HepG2 (cell line): ENCODE data around the gene MIA. TPM values are rescaled to one million over a fixed set of nuclear protein-coding genes. Genes with fewer than 3 reads are reported as not detected.
A peak's percentile ranks its signal among the peaks of the same experiment; 100 is the strongest.

Source experiments
- ATAC-seq: fragments of 200-7000 bp; cut with Tn5 transposase; 3 replicates; pipeline ENCODE4 v1.9.1; 2020; ENCODE audit warnings: mild to moderate bottlenecking, moderate library complexity
- BruUV-seq: library from RNA; stranded (reverse); fragments of 400-500 nt; replicated peaks from 2 replicates; lab custom pipeline; 2021; lab: Mats Ljungman, UMichigan
- CTCF ChIA-PET: fragments of 300-600 bp; formaldehyde crosslinking; extraction: SDS; loops from one replicate; lab custom pipeline; 2021; ENCODE audit warnings: low total read pairs, inconsistent platforms, low intra/inter-chr PET ratio; lab: Yijun Ruan, JAX
- POLR2A ChIA-PET: fragments of 350-600 bp; sonication (Branson Sonifier 250); formaldehyde crosslinking; loops from one replicate; lab custom pipeline; 2020; ENCODE audit warnings: antibody characterized with exemption, inconsistent platforms; lab: Yijun Ruan, JAX
- DNase-seq: peaks from one replicate; pipeline ENCODE4 v3.0.0-alpha.2; 2015; ENCODE audit warnings: low spot score
- FAIRE-seq: peaks from 3 replicates; lab custom pipeline; 2011; peaks lifted over from hg19 to GRCh38; lab: Jason Lieb, UNC
- H2AFZ ChIP-seq: one replicate; pipeline ENCODE4 v1.6.1; 2011; ENCODE audit warnings: low read length, inconsistent platforms
- H3K27ac ChIP-seq: fragments of 300-600 bp; 3 replicates; pipeline ENCODE4 v1.8.0; 2011; ENCODE audit warnings: mixed run types, mild to moderate bottlenecking, mixed read lengths, low read length, inconsistent platforms; ENCODE audit not compliant: insufficient read depth; ENCODE audit errors: extremely low read length
- H3K27me3 ChIP-seq, 2 experiments: fragments of 200-600 bp in 1 of 2; 2 replicates in 1 of 2; 3 replicates in 1 of 2; pipeline versions ENCODE4 v1.6.0 to v1.8.0; 2011; ENCODE audit warnings: low read length in 2 of 2, mild to moderate bottlenecking in 2 of 2, moderate library complexity in 2 of 2, inconsistent platforms in 1 of 2; ENCODE audit not compliant: insufficient read depth in 2 of 2, control insufficient read depth in 1 of 2
- H3K36me3 ChIP-seq, 2 experiments: fragments of 200-600 bp in 1 of 2; replicated peaks in 1 of 2; 2 replicates in 1 of 2; 3 replicates in 1 of 2; pipeline versions ENCODE4 v1.5.1 to v1.8.0; 2011; ENCODE audit warnings: low read length in 2 of 2, inconsistent platforms in 1 of 2; ENCODE audit not compliant: insufficient read depth in 2 of 2, control insufficient read depth in 1 of 2
- H3K4me1 ChIP-seq: 2 replicates; pipeline ENCODE4 v1.5.1; 2012; ENCODE audit warnings: low read length, inconsistent platforms; ENCODE audit not compliant: insufficient read depth
- H3K4me2 ChIP-seq: 2 replicates; pipeline ENCODE4 v1.6.0; 2011; ENCODE audit warnings: low read depth, low read length, inconsistent platforms
- H3K4me3 ChIP-seq, 3 experiments: fragments of 200-600 bp in 1 of 3; sonication (generic), shearing (Covaris generic) in 1 of 3; replicated peaks in 1 of 3; 2 replicates each; pipeline ENCODE4 v1.5.1; 2011 to 2016; ENCODE audit warnings: low read length in 3 of 3, inconsistent platforms in 2 of 3, low read depth in 2 of 3, mild to moderate bottlenecking in 2 of 3, control low read depth in 1 of 3, mixed read lengths in 1 of 3; ENCODE audit not compliant: insufficient read depth in 1 of 3
- H3K79me2 ChIP-seq: one replicate; pipeline ENCODE4 v1.6.1; 2011; ENCODE audit warnings: low read length, inconsistent platforms; ENCODE audit not compliant: insufficient read depth
- H3K9ac ChIP-seq: 2 replicates; pipeline ENCODE4 v1.6.0; 2011; ENCODE audit warnings: mild to moderate bottlenecking, low read depth, low read length, inconsistent platforms; ENCODE audit not compliant: insufficient read depth
- H3K9me3 ChIP-seq: 2 replicates; pipeline ENCODE4 v1.5.1; 2012; ENCODE audit warnings: mild to moderate bottlenecking, low read length
- H4K20me1 ChIP-seq: 2 replicates; pipeline ENCODE4 v1.6.0; 2011; ENCODE audit warnings: inconsistent platforms, mild to moderate bottlenecking, low read length, moderate library complexity; ENCODE audit not compliant: insufficient read depth
- AGO2 ChIP-seq: fragments of 200-400 bp; formaldehyde crosslinking; optimal IDR thresholded peaks from 2 replicates; pipeline ENCODE3; 2017; ENCODE audit warnings: mild to moderate bottlenecking, low read depth, low read length, moderate library complexity
- NFIB ChIP-seq: sonication (generic); formaldehyde crosslinking; IDR thresholded peaks from 2 replicates; pipeline ENCODE4 v1.9.0; 2021; ENCODE audit warnings: missing genetic modification reagents, mild to moderate bottlenecking, borderline replicate concordance
- PCBP2 ChIP-seq: fragments of 200-400 bp; formaldehyde crosslinking; optimal IDR thresholded peaks from 2 replicates; pipeline ENCODE3; 2018; ENCODE audit warnings: low read length, low read depth; ENCODE audit not compliant: poor library complexity, severe bottlenecking
- RBFOX2 ChIP-seq: fragments of 200-400 bp; formaldehyde crosslinking; IDR thresholded peaks from 2 replicates; pipeline ENCODE4 v1.6.1; 2017; ENCODE audit warnings: low read depth, mild to moderate bottlenecking, low read length
- TEAD2 ChIP-seq: sonication (generic); formaldehyde crosslinking; IDR thresholded peaks from 2 replicates; pipeline ENCODE4 v1.9.0; 2021; ENCODE audit warnings: missing genetic modification reagents
- ZFP37 ChIP-seq: sonication (generic); formaldehyde crosslinking; IDR thresholded peaks from 2 replicates; pipeline ENCODE4 v1.4.0; 2020; ENCODE audit warnings: missing genetic modification reagents, borderline replicate concordance
- ZNF30 ChIP-seq: sonication (generic); formaldehyde crosslinking; IDR thresholded peaks from 2 replicates; pipeline ENCODE4 v1.5.0; 2020; ENCODE audit warnings: mild to moderate bottlenecking, missing genetic modification reagents
- ZNF552 ChIP-seq: sonication (generic); formaldehyde crosslinking; IDR thresholded peaks from 2 replicates; pipeline ENCODE4 v1.9.0; 2022; ENCODE audit warnings: missing genetic modification reagents, mild to moderate bottlenecking, borderline replicate concordance
- ZNF720 ChIP-seq: sonication (generic); formaldehyde crosslinking; IDR thresholded peaks from 2 replicates; pipeline ENCODE4 v1.4.0; 2020; ENCODE audit warnings: missing genetic modification reagents
- ZNF780A ChIP-seq: sonication (generic); formaldehyde crosslinking; IDR thresholded peaks from 2 replicates; pipeline ENCODE4 v1.8.0; 2022; ENCODE audit warnings: mild to moderate bottlenecking, missing genetic modification reagents, moderate library complexity
- ZNF781 ChIP-seq: sonication (generic); formaldehyde crosslinking; IDR thresholded peaks from 2 replicates; pipeline ENCODE4 v1.5.1; 2020; ENCODE audit warnings: borderline replicate concordance, mild to moderate bottlenecking, missing genetic modification reagents; ENCODE audit errors: not compliant biosample characterization
- WGBS: methylation state at CpG from one replicate; pipeline ENCODE4 v1.1.6; 2017; ENCODE audit warnings: low lambda C conversion rate; 5-methylcytosine and 5-hydroxymethylcytosine counted together
- in situ Hi-C: cut with HindIII; loops from 2 replicates; pipeline ENCODE4 v1.10.0; 2017; ENCODE audit warnings: low pct_unique_long_range_greater_than_20kb; ENCODE audit not compliant: extremely low pct_ligation_motif_present
- intact Hi-C: fragments of 100-400 bp; cut with micrococcal nuclease; formaldehyde crosslinking; loops from one replicate; pipeline ENCODE4 v1.10.0; 2022; ENCODE audit not compliant: unreplicated experiment
- polyA plus RNA-seq, 8 experiments: library from polyadenylated mRNA; depleted of rRNA in 3 of 8; stranded (reverse) in 7 of 8; unstranded in 1 of 8; fragments of >200 nt; fragmentation: Illumina TruSeq in 4 of 8; extraction: Trizol in 4 of 8; gene quantifications; 2 replicates each; pipeline versions ENCODE4 v1.2.1 to v1.2.3, GENCODE V29; 2011 to 2016; ENCODE audit warnings: low read depth in 4 of 8, missing spikeins in 1 of 8, mixed read lengths in 1 of 8; ENCODE audit not compliant: insufficient read depth in 1 of 8
- total RNA-seq, 5 experiments: library from RNA; depleted of rRNA; stranded (reverse); fragments of >200 nt; fragmentation: Illumina TruSeq; extraction: Trizol; gene quantifications; 2 replicates each; pipeline ENCODE4 v1.2.3, GENCODE V29; 2016; ENCODE audit warnings: low read depth in 1 of 5
- TF ChIP-seq, protein P1 (sequence below): sonication (generic); formaldehyde crosslinking; IDR thresholded peaks from 2 replicates; pipeline ENCODE4; 2020; ENCODE audit warnings: missing genetic modification reagents, mild to moderate bottlenecking, borderline replicate concordance
- TF ChIP-seq, protein P2 (sequence below): sonication (generic); formaldehyde crosslinking; IDR thresholded peaks from 2 replicates; pipeline ENCODE4 v1.4.0; 2020; ENCODE audit warnings: missing genetic modification reagents

The MIA gene
- total and polyA plus RNA-seq, 2 of the 13 experiments (the other 11 are each of a cell fraction or from before 2014, with no cell fraction given): 0.61 TPM; not detected in 1

DNA sequence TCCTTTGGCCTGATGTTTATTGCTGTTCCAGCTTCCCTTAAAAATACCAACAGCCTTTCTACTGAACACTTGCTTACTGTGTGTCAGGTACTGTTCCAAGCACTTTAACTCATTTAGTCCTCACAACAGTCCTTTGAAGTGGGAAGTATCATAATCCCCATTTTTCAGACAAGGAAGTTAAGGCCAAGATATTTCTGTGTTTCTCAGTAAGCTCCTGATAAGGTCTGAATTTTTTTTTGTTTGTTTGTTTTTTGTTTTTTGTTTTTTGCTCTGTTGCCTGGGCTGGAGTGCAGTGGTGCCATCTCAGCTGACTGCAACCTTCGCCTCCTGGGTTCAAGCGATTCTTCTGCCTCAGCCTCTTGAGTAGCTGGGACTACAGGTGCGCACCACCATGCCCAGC is 16.8 kb upstream of the MIA start:
- FAIRE-seq (no peak), ATAC-seq (no peak), DNase-seq (no peak)
- ChIA-PET POLR2A (interaction anchor here (1.7 to 7.8 kb wide), 2 partner anchors 20 to 40 kb away, joined by 4 to 90 read pairs; partner anchors contain the start of gene RAB4B), CTCF (no interaction called here)
- H3K4me3 ChIP-seq: no peak overlapping the region
- intact Hi-C loops (no loop called here), in situ Hi-C loops (no loop called here)
- 100% methylated on average over 3 of the region's 3 CpGs for WGBS
- H3K4me1 ChIP-seq: peaks cover 38% of the 10 kb centered on the region
- no TSS peak for BruUV-seq
- H3K9ac ChIP-seq: no peak overlapping the region
- H3K36me3 ChIP-seq: peaks cover 34 to 74% of the 10 kb centered on the region in 2 experiments
- H2AFZ ChIP-seq: no peak overlapping the region
- H4K20me1 ChIP-seq: peaks cover 35% of the 10 kb centered on the region
- no peak overlapping the region for H3K4me2 ChIP-seq
- TF ChIP-seq TEAD2 (CRISPR knock-in tag) (no peak), ZNF30 (CRISPR knock-in tag) (no peak), ZNF720 (CRISPR knock-in tag) (no peak)
- TF ChIP-seq, protein P1, sequence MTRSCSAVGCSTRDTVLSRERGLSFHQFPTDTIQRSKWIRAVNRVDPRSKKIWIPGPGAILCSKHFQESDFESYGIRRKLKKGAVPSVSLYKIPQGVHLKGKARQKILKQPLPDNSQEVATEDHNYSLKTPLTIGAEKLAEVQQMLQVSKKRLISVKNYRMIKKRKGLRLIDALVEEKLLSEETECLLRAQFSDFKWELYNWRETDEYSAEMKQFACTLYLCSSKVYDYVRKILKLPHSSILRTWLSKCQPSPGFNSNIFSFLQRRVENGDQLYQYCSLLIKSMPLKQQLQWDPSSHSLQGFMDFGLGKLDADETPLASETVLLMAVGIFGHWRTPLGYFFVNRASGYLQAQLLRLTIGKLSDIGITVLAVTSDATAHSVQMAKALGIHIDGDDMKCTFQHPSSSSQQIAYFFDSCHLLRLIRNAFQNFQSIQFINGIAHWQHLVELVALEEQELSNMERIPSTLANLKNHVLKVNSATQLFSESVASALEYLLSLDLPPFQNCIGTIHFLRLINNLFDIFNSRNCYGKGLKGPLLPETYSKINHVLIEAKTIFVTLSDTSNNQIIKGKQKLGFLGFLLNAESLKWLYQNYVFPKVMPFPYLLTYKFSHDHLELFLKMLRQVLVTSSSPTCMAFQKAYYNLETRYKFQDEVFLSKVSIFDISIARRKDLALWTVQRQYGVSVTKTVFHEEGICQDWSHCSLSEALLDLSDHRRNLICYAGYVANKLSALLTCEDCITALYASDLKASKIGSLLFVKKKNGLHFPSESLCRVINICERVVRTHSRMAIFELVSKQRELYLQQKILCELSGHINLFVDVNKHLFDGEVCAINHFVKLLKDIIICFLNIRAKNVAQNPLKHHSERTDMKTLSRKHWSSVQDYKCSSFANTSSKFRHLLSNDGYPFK (CRISPR knock-in tag): no peak
- H3K27ac ChIP-seq: no peak overlapping the region
- no peaks in the 10 kb centered on the region for H3K9me3 ChIP-seq
- no peaks in the 10 kb centered on the region for H3K27me3 ChIP-seq
- H3K79me2 ChIP-seq: peaks cover 40% of the 10 kb centered on the region

DNA sequence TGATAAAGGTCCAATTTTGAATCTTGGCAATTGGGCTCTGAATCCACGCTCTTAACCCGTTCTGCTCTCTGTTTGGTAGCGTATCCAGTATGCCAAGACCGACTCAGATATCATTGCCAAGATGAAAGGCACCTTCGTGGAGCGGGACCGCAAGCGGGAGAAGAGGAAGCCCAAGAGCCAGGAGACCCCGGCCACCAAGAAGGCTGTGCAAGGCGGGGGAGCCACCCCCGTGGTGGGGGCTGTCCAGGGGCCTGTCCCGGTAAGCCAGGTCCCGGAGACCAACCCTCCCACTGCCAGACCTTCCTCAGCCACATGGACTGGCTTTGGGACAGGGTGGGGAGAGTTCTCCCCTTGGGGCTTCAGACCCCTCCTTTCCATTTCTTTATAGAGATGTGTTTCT is 16.0 kb upstream of the MIA start:
- CTCF ChIA-PET: no interaction called here
- Histone ChIP-seq H3K4me2 (no peak overlapping the region), H3K36me3 (peaks cover 40 to 82% of the 10 kb centered on the region in 2 experiments), H3K4me1 (peaks cover 30% of the 10 kb centered on the region), H3K9me3 (no peaks in the 10 kb centered on the region), H3K79me2 (peaks cover 36% of the 10 kb centered on the region), H3K9ac (no peak overlapping the region), H2AFZ (no peak overlapping the region), H3K4me3 (no peak overlapping the region), H3K27me3 (no peaks in the 10 kb centered on the region), H4K20me1 (peaks cover 31% of the 10 kb centered on the region), H3K27ac (no peak overlapping the region)
- TF ChIP-seq PCBP2: no peak
- TF ChIP-seq ZNF552 (CRISPR knock-in tag): no peak
- no peak for TF ChIP-seq NFIB (CRISPR knock-in tag)
- no peak for TF ChIP-seq ZNF781 (CRISPR knock-in tag)
- peak; percentile 47 for TF ChIP-seq RBFOX2
- no peak for TF ChIP-seq ZFP37 (CRISPR knock-in tag)
- TF ChIP-seq ZNF780A: no peak
- TF ChIP-seq AGO2: peak; percentile 54
- TF ChIP-seq, protein P2, sequence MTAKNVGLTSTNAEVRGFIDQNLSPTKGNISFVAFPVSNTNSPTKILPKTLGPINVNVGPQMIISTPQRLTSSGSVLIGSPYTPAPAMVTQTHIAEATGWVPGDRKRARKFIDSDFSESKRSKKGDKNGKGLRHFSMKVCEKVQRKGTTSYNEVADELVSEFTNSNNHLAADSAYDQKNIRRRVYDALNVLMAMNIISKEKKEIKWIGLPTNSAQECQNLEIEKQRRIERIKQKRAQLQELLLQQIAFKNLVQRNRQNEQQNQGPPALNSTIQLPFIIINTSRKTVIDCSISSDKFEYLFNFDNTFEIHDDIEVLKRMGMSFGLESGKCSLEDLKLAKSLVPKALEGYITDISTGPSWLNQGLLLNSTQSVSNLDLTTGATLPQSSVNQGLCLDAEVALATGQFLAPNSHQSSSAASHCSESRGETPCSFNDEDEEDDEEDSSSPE (CRISPR knock-in tag): no peak
- no peak for DNase-seq
- in situ Hi-C loops (no loop called here), intact Hi-C loops (no loop called here)
- POLR2A ChIA-PET: interaction anchor here (1.7 kb wide), 1 partner anchor 39 kb away, joined by 4 read pairs; no protein-coding TSS in a partner anchor
- no peak for ATAC-seq
- WGBS: 96% methylated on average over 10 of the region's 13 CpGs
- FAIRE-seq: no peak
- BruUV-seq: no TSS peak
